Stimulated activated CD8-positive, alpha-beta memory T cell treated with anti-CD3 and anti-CD28 coated beads, Interleukin-15, amount 100 ng/mL, for 4 hours (primary cell): Measurements from ENCODE around the gene HORMAD2.

ENCODE experiments used
- DNase-seq, 2 donors: peaks; one replicate each; pipeline ENCODE4 v3.0.0-alpha.2; 2020; ENCODE audit warnings: low read depth in 2 of 2

The HORMAD2 gene

DNA sequence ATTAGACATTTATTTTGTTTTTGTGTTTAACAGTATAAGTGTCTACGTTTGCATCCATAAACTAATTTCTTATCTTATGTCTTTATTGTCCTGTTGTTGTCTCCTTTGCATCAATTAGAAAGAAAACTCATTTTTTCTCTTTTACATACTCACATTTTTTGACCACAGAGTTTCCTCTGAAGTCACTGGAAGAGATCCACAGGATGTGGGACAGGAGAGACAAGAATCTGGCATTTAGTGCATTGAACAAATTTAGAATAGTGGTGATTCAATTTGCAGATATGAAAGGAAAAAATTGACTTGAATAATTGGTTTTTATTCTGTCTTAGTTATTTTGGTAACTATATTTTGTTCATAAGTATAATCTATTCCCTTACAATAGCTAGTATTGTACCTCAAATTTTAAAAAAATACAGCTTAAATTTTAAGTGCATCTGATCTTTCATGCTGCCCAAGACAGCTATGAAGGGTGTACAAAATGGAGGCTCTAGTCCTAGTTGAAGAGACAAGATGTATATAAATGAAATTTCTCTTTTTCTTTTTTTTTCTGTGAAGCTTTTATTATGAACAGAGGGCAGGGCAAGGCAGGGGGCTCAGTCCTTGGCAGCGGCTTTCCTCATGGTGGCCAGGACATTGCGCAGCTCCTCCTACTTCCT is 24.4 kb downstream of the HORMAD2 start:
- no peak for DNase-seq

DNA sequence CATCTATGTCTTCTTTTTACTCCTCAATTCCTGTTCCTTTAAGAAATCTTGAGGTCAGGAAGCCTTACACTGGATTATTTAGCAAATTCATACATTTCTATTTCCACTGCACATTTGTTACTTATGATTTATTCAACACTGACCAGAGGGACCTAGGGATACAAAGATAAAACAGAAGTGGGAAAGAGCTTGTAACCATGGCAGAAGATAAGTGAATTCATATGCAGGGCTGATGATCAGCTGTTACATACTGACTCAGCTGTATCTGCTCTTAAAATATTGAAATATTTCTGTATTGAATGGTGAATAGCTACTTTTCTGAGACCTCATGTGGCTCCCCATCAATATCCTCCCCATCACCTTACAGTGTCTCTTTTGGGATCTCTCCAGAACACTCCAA is 25.2 kb downstream of the HORMAD2 start:
- no peak for DNase-seq

DNA sequence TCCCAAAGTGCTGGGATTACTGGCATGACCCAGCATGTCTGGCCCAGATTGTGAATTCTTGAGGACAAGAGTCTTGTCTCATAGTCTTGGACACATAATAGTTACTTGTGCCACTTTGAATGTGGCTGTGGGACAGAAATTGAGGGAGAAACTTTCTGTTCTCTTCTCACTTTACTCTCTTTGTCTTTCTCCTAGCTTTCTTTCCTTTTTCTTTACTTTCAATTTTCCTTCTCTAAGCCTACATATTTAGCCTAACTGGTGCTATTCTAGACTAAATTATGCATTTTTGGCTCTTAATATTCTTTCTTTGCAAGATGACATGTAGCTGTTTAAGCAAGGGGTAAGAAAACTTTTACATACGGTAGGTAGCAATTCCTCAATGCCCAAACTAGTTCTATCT is 33.2 kb downstream of the HORMAD2 start:
- no peak for DNase-seq

DNA sequence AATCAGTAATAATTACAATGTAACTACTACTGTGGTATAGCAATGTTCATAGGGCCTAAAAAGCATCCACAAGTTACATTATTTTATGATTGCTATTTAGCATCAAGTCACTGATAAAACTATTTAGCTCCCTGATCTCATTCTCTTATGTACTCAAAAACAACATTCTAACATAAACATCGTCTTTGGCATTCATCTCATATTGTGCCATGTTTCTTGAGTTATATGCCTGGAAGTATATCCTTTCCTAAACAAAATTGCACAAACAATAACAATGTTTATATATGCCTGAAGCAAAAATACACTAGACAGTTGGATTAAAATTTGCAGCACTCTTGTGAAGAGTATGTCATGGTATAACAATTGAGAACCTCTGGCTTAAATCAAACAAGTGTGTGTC is 34.1 kb downstream of the HORMAD2 start:
- DNase-seq, result no peak

DNA sequence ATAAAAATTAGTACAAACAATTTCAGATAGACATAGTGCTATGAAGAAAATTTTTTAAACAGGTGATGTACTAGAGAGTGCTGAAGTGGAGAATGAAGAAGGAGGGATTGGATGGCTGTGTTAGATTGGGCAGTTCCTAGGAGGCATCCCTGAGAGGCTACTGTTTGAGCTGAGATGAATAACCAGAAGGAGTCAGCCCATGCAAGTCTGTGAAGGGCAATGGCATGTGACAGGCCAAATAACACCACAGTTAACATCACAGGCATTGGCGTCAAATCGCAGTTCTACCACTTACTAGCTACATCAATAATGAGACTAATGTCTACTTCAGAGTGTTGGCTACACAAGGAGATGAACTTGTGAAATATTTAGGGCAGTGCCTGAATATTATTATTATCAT is 35.4 kb downstream of the HORMAD2 start:
- no peak for DNase-seq

DNA sequence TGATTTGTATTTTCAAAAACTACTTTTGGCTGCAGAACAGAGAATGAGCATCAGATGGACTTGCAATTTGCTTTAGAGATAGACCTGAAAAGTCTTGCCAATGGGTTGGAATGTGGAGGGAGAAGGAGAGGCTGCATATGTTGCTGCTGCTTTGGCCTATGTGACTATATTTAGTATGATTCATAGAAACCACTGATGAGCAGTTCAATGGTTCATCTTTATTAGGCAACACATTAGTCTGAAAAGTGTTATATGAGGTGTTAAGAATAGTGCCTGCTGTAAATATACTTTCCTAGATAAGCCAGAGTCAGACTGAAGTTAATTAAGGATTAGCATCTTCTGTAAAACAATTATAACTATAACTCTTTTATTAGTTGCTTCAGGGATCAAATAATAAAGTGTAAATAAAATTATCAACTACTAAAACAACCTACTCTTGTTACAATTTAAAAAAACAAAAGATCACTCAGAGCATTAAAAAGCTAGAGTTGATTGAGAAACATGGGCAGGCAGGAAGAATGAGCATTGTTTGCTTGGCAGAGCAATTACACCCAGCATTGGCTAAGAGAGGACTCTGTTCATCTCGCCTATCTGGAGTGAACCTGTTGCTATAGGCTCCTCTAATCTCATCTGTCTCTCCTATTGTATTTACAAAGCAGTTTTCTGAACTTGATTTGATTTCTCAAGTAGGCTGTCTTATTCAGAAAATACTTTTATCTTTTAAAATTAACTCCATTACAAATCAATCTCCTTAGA is 36.3 kb downstream of the HORMAD2 start:
- DNase-seq, result no peak

DNA sequence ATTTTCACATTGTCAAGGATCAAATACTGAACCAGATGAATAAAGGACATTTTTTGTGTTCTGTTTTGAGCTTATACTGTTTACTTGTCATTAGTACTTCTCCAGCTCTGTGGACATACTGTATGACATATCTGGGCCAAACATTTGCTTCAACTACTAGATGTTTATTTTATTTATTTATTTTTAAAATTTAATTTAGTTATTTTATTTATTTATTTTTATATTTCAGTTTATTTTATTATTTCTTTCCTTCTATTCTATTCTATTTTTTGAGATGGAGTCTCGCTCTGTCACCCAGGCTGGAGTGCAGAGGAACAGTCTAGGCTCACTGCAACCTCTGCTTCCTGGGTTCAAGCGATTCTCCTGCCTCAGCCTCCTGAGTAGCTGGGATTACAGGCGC is 37.0 kb downstream of the HORMAD2 start:
- no peak for DNase-seq

DNA sequence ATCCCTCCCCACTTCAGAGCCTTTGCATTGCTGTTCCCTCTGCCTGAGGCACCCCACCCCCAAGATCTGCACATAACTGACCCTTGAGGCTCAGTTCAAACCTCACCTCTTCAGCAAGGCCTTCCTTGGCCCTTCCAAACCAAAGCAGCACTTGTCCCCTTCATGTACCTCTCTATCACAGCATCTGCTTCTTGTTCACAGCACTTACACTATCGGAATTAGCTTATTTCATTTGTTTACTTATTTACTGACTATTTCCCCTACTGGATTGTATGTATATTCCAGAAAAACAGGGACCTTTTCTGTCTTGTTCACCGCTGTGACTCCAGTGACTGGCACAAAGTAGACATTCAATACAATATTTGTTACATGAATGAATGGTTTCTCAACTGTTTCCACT is 38.0 kb downstream of the HORMAD2 start:
- no peak for DNase-seq

DNA sequence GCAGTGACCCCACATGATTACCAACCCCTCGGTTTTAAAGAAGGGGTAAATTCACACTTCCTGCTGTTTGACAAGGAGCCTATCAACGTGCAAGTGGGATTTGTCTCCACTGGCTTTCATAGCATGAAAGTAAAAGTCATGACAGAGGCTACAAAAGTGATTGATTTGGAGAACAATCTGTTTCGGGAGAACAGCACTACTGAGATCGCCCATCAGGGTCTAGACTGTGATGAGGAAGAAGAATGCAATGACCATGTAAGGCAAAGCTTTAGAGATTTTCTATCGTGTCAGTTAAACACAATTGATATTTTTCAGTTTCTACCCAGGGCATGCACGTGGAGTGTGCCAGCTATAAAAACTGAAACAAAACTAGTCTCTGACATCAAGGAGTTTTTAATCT is 41.7 kb downstream of the HORMAD2 start:
- no peak for DNase-seq

DNA sequence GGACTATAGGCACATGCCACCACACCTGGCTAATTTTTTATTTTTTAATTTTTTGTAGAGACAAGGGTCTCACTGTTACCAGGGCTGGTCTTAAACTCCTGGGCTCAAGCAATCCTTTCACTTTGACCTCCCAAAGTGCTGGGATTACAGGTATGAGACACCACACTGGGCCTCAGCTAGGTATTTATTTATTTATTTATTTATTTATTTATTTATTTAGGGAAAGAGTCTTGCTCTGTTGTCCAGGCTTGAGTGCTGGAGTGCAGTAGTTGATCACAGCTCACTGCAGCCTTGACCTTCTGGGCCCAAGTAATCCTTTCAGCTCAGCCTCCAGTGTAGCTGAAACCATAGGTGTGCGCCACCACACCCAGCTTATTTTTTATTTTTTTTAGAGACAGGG is 43.2 kb downstream of the HORMAD2 start:
- no peak for DNase-seq

DNA sequence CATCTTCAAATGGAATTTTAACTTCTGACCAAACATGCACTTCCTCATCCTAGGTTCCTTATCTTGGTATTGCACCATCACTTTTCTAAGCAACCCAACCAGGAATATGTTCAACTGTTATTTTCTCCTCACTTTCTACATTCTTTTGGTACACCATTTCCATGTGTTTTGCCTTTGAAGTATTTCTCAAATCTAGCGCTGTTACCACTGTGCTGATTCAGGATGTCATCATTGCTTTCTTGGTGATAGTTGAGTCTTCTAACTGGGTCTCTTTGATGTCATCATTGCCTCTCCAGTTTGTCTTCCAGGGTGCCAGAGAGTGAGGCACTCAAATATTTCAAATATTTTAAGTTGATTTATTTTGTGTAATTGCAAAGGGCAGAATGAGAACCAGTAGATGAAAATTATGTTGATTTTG is 47.5 kb downstream of the HORMAD2 start:
- no peak for DNase-seq

DNA sequence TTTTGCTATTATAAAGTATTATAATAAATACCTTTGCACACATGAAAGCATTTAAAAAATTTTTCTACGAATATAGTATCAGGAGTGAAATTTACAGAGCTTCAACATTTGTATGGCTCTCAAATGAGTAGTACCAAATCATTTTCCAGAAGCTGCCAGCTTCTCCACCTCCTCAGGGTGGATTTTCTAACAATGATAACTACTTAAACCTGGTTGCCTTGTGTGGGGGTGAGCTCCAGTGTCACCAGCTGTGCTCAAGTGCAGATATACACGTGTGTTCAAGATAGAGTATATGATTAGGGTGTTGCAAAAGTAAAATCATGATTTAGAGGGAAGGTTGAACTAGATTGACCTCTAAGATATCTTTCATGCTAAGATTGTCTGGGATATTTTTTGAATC is 48.2 kb downstream of the HORMAD2 start:
- DNase-seq, result no peak

DNA sequence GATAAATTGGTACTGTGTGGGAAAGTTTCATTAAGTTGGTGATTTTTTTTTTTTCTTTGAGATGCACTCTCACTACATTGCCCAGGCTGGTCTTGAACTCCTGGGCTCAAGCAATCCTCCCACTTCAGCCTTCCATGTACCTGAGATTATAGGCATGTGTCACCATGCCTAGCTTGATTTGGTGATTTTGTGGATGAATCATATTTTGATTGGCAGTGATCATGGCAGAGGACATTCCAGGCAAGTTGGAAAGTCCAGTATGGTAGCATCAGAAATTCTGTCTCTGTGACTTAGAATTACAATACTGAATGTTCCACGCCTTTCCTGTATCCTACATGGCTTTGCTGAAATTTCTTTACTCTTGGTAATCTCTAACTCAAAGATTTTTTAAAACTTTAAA is 49.4 kb downstream of the HORMAD2 start:
- DNase-seq, result no peak

DNA sequence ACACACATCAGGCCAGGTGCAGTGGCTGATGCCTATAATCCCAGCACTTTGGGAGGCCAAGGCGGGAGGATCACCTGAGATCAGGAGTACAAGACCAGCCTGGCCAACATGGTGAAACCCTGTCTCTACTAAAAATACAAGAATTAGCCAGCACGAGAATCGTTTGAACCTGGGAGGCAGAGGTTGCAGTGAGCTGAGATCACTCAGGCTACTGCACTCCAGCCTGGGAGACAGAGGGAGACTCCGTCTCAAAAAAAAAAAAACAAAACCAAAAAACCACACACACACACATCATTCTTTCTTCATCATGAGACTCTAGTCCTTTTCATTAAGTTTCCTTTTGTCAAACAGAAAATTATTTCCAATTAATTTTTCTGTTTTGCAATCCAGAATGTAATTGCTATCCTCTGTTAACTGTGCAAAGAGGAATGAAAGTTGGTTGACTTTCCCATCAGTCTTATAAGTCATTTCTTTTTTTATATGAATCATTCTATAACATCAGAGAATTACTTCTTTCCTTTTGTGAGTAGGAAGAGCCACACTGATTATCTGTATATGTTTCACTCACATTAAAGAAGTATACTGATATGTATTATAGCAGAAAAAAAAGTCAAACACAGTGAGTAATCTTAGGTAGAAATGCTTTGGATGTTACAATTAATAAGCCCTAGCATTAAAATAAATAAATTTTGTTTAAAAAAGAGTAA is 52.2 kb downstream of the HORMAD2 start:
- no peak for DNase-seq

DNA sequence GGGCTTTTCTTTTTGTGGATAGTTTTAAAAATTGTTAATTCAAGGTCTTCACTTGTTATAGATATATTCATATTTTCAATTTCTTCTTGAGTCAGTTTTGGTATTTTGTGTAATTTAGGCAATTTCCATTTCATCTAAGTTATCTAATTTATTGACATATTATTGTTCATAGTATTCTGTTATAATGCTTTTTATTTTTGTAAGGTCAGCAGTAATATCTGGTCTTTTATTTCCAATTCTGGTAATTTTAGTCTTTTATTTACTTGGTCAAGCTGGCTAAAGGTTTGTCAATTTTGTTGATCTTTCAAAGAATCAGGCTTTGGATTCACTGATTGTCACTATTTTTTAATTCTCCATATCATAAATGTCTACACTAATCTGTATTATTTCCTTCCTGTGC is 60.1 kb downstream of the HORMAD2 start:
- DNase-seq, result no peak

DNA sequence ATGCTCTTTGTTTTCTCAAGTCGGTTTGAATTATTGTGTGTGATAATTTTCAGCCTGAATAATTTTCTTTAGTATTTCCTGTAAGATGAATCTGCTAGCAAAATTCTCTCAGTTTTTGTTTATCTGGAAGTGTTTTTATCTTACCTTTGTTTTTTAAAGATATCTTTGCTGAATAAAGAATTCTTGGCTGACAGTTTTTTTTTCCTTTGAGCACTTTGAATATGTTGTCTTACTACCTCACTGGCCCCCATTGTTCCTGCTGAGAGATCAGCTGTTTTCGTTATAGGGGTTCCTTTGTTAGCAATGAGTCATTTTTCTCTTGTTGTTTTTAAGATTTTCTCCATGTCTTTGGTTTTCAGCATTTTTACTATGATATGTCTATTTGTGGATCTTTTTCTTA is 63.0 kb downstream of the HORMAD2 start:
- DNase-seq, result no peak

DNA sequence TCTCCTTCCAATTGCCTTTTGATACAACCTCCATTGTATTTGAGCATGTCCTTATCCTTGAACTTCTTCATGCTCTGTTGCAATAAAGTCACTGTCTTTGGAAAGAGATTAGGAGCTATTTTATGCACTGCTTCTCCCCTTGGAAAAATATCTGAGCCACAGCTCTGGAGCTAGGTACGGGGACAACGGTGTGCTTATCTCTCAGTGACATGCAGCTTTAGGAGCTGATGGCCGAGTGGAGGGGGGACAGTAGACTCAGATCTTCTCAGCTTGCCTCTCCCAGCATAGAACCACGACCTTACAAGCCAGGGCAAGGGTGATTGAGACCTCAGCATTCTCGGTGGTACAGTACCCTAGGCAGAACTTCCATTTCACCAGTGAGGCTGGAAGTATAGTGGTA is 64.1 kb downstream of the HORMAD2 start:
- no peak for DNase-seq

DNA sequence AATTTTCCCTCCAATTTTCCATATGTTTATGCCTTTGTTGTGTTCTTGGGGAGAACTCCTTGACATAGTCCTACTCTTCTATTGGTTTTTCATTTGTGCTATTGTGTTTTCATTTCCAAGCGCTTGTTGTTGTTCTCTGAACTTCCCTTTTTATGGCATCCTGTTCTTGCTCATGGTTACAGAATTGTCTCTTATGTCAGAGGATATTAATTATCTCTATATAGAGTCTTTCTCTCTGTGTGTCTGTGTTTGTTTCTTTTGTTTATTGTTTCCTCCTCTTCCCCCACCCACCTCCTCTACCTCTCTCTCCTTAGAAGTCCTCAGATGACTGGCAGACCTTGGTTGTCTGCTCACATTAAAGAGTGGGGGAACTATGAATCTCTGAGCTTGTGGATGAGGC is 69.9 kb downstream of the HORMAD2 start:
- DNase-seq, result no peak

DNA sequence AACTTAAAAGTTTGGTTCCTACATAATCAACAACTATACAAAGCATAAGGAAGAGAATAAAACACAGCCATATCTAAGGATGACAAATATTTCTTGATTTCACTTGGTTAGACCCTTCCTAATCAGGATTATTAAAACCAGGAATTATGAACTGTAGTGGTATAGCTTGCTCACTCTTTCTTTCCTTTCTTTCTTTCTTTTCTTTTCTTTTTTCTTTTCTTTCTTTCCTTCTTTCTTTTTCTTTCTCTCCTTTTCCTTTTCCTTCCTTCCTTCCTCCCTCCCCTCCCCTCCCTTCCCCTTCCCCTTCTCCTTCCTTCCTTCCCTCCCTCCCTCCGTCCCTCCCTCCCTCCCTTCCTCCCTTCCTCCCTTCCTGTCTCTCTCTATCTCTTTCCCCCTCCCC is 78.0 kb downstream of the HORMAD2 start:
- no peak for DNase-seq

DNA sequence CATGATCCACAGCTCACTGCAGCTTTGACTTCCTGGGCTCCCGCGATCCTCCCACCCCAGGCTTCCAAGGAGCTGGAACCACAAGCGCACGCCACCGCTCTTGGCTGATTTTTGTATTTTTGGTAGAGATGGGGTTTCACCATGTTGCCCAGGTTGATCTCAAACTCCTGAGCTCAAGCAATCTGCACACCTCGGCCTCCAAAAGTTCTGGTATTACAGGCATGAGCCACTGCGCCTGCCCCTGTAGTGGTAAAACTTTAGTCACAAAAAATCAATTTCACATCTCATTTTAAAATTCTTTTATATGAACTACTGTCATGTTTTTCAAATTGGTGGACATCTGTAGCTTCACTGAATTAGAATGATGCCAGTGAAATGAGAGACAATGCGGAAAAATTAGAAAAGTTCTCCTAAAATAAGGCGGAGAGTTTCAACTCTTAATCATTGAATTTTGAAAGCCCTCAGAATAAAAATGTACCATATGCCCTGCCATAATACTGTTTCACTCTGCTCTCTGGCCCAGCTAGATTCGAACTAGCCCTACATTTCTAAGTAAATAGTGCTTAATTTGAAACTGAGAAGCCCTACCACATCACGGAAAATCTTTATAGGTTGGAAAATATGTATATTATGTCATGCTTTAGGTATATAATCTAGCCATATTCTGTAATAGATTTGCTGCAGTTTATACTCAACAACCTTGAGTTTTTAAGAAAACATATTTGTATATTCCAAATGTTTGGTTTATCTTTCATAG is 78.7 kb downstream of the HORMAD2 start:
- DNase-seq, result no peak

DNA sequence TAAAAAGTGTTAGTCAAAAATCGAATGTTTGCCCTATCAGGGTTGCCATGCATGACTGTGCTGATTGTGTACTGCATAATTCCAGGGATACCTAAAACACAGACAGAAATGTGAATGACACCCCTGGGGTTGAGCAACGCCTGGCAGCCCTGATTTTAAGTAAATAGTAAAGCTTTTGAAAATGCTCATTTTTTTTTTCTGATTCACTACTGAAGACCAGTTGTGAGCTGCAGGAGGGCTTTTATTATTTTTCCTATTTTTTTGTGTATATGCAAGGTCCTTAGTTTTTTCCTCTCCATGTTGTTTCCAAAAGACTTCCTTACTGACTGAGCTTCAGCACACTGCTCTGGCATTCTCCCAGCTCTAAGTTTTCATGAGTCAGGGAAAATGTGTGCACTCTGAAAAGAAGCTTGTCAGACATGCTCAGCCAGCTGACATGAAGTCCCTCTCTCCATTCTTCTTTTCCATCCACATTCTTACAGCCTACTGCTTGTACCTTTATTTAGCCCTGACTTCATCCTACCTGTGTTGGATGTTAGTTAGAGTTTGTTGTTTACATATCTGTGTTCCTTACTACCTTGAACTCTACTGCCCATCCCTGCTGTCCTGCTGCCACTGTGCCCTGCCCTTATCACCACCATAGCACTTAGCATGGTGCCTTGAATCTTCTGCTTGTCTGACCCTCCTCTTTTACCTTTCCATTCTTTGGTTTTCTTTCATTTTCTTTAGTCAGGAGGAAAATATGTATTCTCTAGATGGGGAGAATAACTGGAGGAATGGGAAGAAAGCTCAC is 79.5 kb downstream of the HORMAD2 start:
- no peak for DNase-seq

DNA sequence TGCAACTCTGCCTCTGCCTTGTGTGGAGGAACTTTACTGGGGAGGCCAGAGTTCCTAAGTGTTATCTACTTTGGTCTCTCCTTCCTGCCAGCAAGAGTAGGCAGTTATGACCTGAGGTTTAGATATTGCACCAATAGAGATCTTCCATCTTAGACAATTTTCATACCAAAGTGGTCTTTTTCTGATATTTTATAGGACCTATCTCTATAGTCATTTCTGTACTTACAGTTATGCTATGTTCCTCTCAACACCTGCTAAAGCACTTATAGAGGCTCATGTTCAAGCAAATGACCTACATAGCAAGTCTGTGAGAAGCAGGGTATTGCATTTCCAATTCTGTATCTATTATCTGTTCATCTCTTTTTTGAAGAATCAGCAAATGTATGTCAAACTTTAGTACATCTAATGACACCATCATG is 80.8 kb downstream of the HORMAD2 start:
- no peak for DNase-seq
